Body of pancreas (tissue), 4 donors: Measurements from ENCODE around the gene MYO5B.

Experiments used
- CTCF ChIP-seq, 7 experiments: fragments of 450-650 bp in 4 of 7; fragments of 200-600 bp in 3 of 7; sonication (generic) in 3 of 7; IDR thresholded peaks; one replicate each; pipeline ENCODE4 v1.5.1; 2016 to 2019; ENCODE audit warnings: antibody characterized with exemption in 7 of 7
- POLR2A ChIP-seq, 3 donors: fragments of 450-650 bp; IDR thresholded peaks; one replicate each; pipeline ENCODE4 v1.6.1; 2016; ENCODE audit warnings: antibody characterized with exemption in 3 of 3, mild to moderate bottlenecking in 2 of 3

GRCh38 chr18:50000227-50000626 is 194.7 kb downstream of the MYO5B start:
- TF ChIP-seq CTCF (IDR thresholded peaks at IDR 0.05) (no peak), POLR2A (IDR thresholded peaks at IDR 0.05) (no peak)
